ENCODE measurements around the gene DOCK10. TPM values are rescaled to one million over a fixed set of nuclear protein-coding genes. Genes with fewer than 3 reads are reported as not detected.

Gene DOCK10
- total RNA-seq: 11.8 and 28.2 TPM in 2 replicates

GRCh38 chr2:225041851-225042799 lies at the start of gene DOCK10:
DOCK10 (minus strand) TSS chr2:225042468; CDS start chr2:225042374, 94 bp downstream.

GRCh38 chr2:224716201-224716600 lies 326.1 kb downstream of the DOCK10 start, which contains the start of gene CCDC195:
CCDC195 (minus strand) TSS chr2:224716365; CDS start chr2:224716365, 0 bp downstream.

